A549 (cell line): ENCODE data around the gene LILRB3. TPM values are rescaled to one million over a fixed set of nuclear protein-coding genes. Genes with fewer than 3 reads are reported as not detected.
A peak's percentile ranks its signal among the peaks of the same experiment; 100 is the strongest.

Source experiments
- ATAC-seq, 2 experiments: fragments of 200-7000 bp in 1 of 2; fragments of >200 bp in 1 of 2; cut with Nextera tagmentation in 1 of 2; cut with Tn5 transposase in 1 of 2; 3 replicates each; pipeline versions ENCODE4 v1.8.0 to v1.9.1; 2018 to 2020; ENCODE audit warnings: mild to moderate bottlenecking in 1 of 2, moderate library complexity in 1 of 2
- CTCF ChIA-PET: fragments of 300-600 bp; sonication (Branson Sonifier 250); formaldehyde crosslinking; extraction: SDS; loops from one replicate; lab custom pipeline; 2021; ENCODE audit warnings: antibody characterized with exemption, inconsistent platforms; lab: Yijun Ruan, JAX
- POLR2A ChIA-PET: fragments of 350-600 bp; formaldehyde crosslinking; extraction: SDS; loops from one replicate; lab custom pipeline; 2021; ENCODE audit warnings: antibody characterized with exemption, inconsistent platforms; lab: Yijun Ruan, JAX
- DNase-seq, 2 experiments: peaks; one replicate each; pipeline versions ENCODE4 v3.0.0 to v3.0.0-alpha.2; 2011 to 2016; ENCODE audit warnings: low read depth in 1 of 2, low spot score in 1 of 2
- FAIRE-seq: peaks from 2 replicates; lab custom pipeline; 2011; peaks lifted over from hg19 to GRCh38; lab: Jason Lieb, UNC
- H3K27ac ChIP-seq, 2 experiments: fragments of >200 bp; sonication (Bioruptor Twin); formaldehyde crosslinking; 3 replicates each; pipeline ENCODE4 v1.5.1; 2016 to 2017
- H3K4me1 ChIP-seq: fragments of >200 bp; sonication (Bioruptor Twin); formaldehyde crosslinking; 3 replicates; pipeline ENCODE4 v1.6.1; 2016
- H3K4me2 ChIP-seq: fragments of >200 bp; sonication (Bioruptor Twin); formaldehyde crosslinking; 3 replicates; pipeline ENCODE4 v1.6.1; 2016
- H3K4me3 ChIP-seq: fragments of >200 bp; sonication (Bioruptor Twin); formaldehyde crosslinking; 3 replicates; pipeline ENCODE4 v1.5.1; 2016
- H3K9me3 ChIP-seq: fragments of >200 bp; sonication (Bioruptor Twin); formaldehyde crosslinking; 3 replicates; pipeline ENCODE4 v1.6.1; 2016
- BHLHE40 ChIP-seq: IDR thresholded peaks from 2 replicates; pipeline ENCODE4 v1.6.1; 2012; ENCODE audit warnings: low read depth, low read length, inconsistent platforms
- CEBPB ChIP-seq, 2 experiments: fragments of >200 bp in 1 of 2; sonication (Bioruptor Twin) in 1 of 2; formaldehyde crosslinking in 1 of 2; IDR thresholded peaks; 2 replicates each; pipeline ENCODE4 v1.6.1; 2012 to 2016
- CHD4 ChIP-seq: fragments of 200-600 bp; sonication (generic); IDR thresholded peaks from 2 replicates; pipeline ENCODE4 v1.6.1; 2016; ENCODE audit warnings: antibody characterized with exemption, mild to moderate bottlenecking, borderline replicate concordance
- E2F6 ChIP-seq: IDR thresholded peaks from 2 replicates; pipeline ENCODE4 v1.6.1; 2012; ENCODE audit warnings: low read depth, borderline replicate concordance
- EHF ChIP-seq: fragments of 250-450 bp; sonication (Bioruptor Pico); IDR thresholded peaks from 2 replicates; pipeline ENCODE4 v1.5.0; 2020; ENCODE audit warnings: mild to moderate bottlenecking
- FOSB ChIP-seq: fragments of 250-450 bp; sonication (Bioruptor Pico); IDR thresholded peaks from 2 replicates; pipeline ENCODE4 v1.5.0; 2020; ENCODE audit warnings: mild to moderate bottlenecking, moderate library complexity
- GATA3 ChIP-seq: IDR thresholded peaks from 2 replicates; pipeline ENCODE4 v1.6.1; 2012; ENCODE audit warnings: borderline replicate concordance
- HDAC2 ChIP-seq: fragments of 200-600 bp; sonication (generic); IDR thresholded peaks from 2 replicates; pipeline ENCODE4 v1.6.1; 2016
- HMGXB4 ChIP-seq: fragments of 250-450 bp; sonication (Bioruptor Pico); IDR thresholded peaks from 2 replicates; pipeline ENCODE4 v1.5.0; 2021; ENCODE audit warnings: mild to moderate bottlenecking, moderate library complexity, borderline replicate concordance
- MAFK ChIP-seq: fragments of 450-650 bp; IDR thresholded peaks from 2 replicates; pipeline ENCODE4 v1.6.1; 2014; ENCODE audit not compliant: partially characterized antibody
- MYC ChIP-seq: IDR thresholded peaks from 2 replicates; pipeline ENCODE4 v1.6.1; 2012; ENCODE audit warnings: mild to moderate bottlenecking, inconsistent platforms, low read length, improper control_type of control experiment, borderline replicate concordance
- NR3C1 ChIP-seq: fragments of >200 bp; sonication (Bioruptor Twin); formaldehyde crosslinking; IDR thresholded peaks from 3 replicates; pipeline ENCODE4 v1.6.1; 2017
- PHF8 ChIP-seq: fragments of 200-600 bp; sonication (generic); IDR thresholded peaks from 2 replicates; pipeline ENCODE4 v1.6.1; 2016; ENCODE audit warnings: low read depth, mild to moderate bottlenecking, antibody characterized with exemption, moderate library complexity, borderline replicate concordance
- RARB ChIP-seq: fragments of 250-450 bp; sonication (Bioruptor Pico); IDR thresholded peaks from 2 replicates; pipeline ENCODE4 v1.8.0; 2021; ENCODE audit warnings: mild to moderate bottlenecking, moderate library complexity
- RCOR1 ChIP-seq: fragments of 150-350 bp; IDR thresholded peaks from 2 replicates; pipeline ENCODE4 v1.6.1; 2014; ENCODE audit warnings: antibody characterized with exemption, low read length, low read depth
- TP53 ChIP-seq: fragments of 250-450 bp; sonication (Bioruptor Pico); IDR thresholded peaks from 2 replicates; pipeline ENCODE4 v1.5.0; 2021; ENCODE audit warnings: mild to moderate bottlenecking, moderate library complexity
- ZC3H11A ChIP-seq: fragments of 450-650 bp; IDR thresholded peaks from 2 replicates; pipeline ENCODE4 v1.6.1; 2014; ENCODE audit warnings: antibody characterized with exemption, mild to moderate bottlenecking
- ZFP36 ChIP-seq: fragments of 450-650 bp; IDR thresholded peaks from 2 replicates; pipeline ENCODE4 v1.6.1; 2014; ENCODE audit warnings: borderline replicate concordance; ENCODE audit not compliant: partially characterized antibody
- WGBS: methylation state at CpG from one replicate; pipeline ENCODE4 v1.1.6; 2017; ENCODE audit errors: missing lambda C conversion rate; 5-methylcytosine and 5-hydroxymethylcytosine counted together
- polyA plus RNA-seq, 4 experiments: library from polyadenylated mRNA; depleted of rRNA in 3 of 4; stranded (reverse); fragments of >200 nt; fragmentation: RNase III in 1 of 4; extraction: RNeasy Plus Mini Kit Qiagen cat#74134 plus additional on column Dnase treatment in 1 of 4; gene quantifications; 2 replicates in 3 of 4; 3 replicates in 1 of 4; pipeline ENCODE4 v1.2.3, GENCODE V29; 2011 to 2017

LILRB3 gene
- polyA plus RNA-seq, 2 of the 4 experiments (the other 2 are of a cell fraction) = not detected

DNA sequence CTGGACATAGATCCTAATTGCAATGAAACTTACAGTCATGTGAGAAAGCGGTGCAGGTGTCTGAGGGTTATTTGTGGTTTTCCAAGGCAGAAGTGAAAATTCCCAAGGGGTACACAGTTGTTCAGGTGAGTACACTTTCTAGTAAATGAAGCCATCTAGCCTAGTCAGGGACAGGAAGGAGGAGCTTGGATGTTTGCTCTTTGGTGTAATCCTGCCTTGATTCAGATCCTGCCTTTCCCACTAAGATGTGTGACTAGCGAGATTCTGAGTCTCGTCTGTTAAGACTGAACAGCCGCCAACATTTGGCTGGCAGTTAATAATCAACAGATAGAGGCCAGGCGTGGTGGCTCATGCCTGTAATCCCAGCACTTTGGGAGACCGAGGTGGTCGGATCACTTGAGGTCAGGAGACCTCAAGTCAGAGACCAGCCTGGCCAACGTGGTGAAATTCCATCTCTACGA is 19.6 kb downstream of the LILRB3 start:
- peak overlapping the region; percentile 95 for H3K4me3 ChIP-seq
- ChIA-PET CTCF (interaction anchor here (0.5 to 1.8 kb wide), 5 partner anchors 10 to 341 kb away, joined by 3 to 7 read pairs (median 3); no protein-coding TSS in a partner anchor), POLR2A (interaction anchor here (1.2 to 5.8 kb wide), 2 partner anchors 13 to 66 kb away, joined by 3 to 132 read pairs; partner anchors contain the start of genes CNOT3, MBOAT7 and TSEN34)
- peak overlapping the region; percentile 92 to 97 for H3K27ac ChIP-seq
- H3K4me2 ChIP-seq = peak overlapping the region; percentile 93
- TF ChIP-seq HDAC2 (no peak), FOSB (CRISPR knock-in tag) (peak; percentile 23; the same call in 1 of the 2 replicates), NR3C1 (no peak)
- WGBS = 19% methylated on average over 9 of the region's 9 CpGs
- FAIRE-seq = no peak
- peak in 1 of 2 experiments; percentile 49 for DNase-seq
- no peak for ATAC-seq
- H3K9me3 ChIP-seq = no peaks in the 10 kb centered on the region
- peaks cover 67% of the 10 kb centered on the region for H3K4me1 ChIP-seq

DNA sequence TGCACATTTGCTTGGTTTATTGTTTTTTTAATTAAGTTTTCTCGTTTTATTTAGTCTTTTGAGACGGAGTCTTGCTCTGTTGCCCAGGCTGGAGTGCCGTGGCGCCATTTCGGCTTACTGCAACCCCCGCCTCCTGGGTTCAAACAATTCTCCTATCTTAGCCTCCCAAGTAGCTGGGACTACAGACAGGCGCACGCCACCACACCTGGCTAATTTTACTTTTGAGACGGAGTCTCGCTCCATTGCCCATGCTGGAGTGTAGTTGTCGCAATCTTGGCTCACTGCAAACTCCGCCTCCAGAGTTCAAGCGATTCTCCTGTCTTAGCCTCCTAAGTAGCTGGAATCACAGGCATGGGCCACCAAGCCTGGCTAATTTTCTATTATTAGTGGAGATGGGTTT is 20.8 kb downstream of the LILRB3 start:
- H3K27ac ChIP-seq = peak overlapping the region; percentile 92 to 97
- TF ChIP-seq CHD4 = no peak
- peak in 1 of 2 experiments; percentile 44; a peak in 1 of 4 replicates for TF ChIP-seq CEBPB (IDR thresholded peaks at IDR 0.05)
- 0 out of 2 replicates have a peak, but pooled peaks have one; percentile 7 for TF ChIP-seq FOSB (CRISPR knock-in tag)
- TF ChIP-seq MAFK = no peak
- no peak for TF ChIP-seq HMGXB4 (CRISPR knock-in tag)
- no peak for TF ChIP-seq EHF
- TF ChIP-seq PHF8 = no peak
- TF ChIP-seq, all 56 proteins: peak for 2
- 33% methylated on average over 13 of the region's 13 CpGs for WGBS
- CTCF ChIA-PET = interaction anchor here (1.8 kb wide), 1 partner anchor 33 kb away, joined by 7 read pairs; no protein-coding TSS in a partner anchor
- Histone ChIP-seq H3K4me2 (peak overlapping the region; percentile 93), H3K4me1 (peaks cover 55% of the 10 kb centered on the region), H3K4me3 (peak overlapping the region; percentile 95), H3K9me3 (no peaks in the 10 kb centered on the region)
- FAIRE-seq (no peak), DNase-seq (no peak), ATAC-seq (no peak)
- POLR2A ChIA-PET = interaction anchor here (1.2 to 5.8 kb wide), 2 partner anchors 12 to 65 kb away, joined by 3 to 132 read pairs; partner anchors contain the start of genes CNOT3, MBOAT7 and TSEN34

DNA sequence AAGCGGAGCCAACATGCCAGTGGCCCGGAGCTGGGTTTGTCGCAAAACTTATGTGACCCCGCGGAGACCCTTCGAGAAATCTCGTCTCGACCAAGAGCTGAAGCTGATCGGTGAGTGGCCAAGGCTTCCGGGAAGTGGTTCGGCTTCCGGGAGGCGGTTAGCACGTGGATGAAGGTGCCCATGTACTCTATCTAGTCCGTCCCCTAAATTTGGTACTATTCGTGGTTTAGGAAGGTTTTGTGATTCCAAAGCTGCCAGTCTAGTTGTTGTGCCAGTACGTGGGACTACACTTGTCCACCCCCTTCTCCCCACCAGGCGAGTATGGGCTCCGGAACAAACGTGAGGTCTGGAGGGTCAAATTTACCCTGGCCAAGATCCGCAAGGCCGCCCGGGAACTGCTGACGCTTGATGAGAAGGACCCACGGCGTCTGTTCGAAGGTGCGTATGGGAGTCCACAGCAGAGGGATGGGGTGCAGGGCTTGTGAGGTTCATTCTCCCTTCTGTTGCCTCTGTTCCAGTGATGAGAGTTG is 21.6 kb downstream of the LILRB3 start:
- Histone ChIP-seq H3K9me3 (no peaks in the 10 kb centered on the region), H3K4me2 (peak overlapping the region; percentile 93), H3K4me3 (peak overlapping the region; percentile 95), H3K27ac (peak overlapping the region; percentile 92 to 97), H3K4me1 (peaks cover 48% of the 10 kb centered on the region)
- POLR2A ChIA-PET = interaction anchor here (0.5 to 5.8 kb wide), 8 partner anchors 9 to 98 kb away, joined by 3 to 132 read pairs (median 6); partner anchors contain the start of genes CNOT3, LENG1, MBOAT7 and TSEN34
- no peak for TF ChIP-seq BHLHE40
- TF ChIP-seq ZFP36 = no peak
- TF ChIP-seq RARB (CRISPR knock-in tag) = peak; percentile 81
- TF ChIP-seq E2F6 = peak; percentile 32; the same call in 1 of the 2 replicates
- TF ChIP-seq GATA3 = no peak
- 0 out of 2 replicates have a peak, but pooled peaks have one; percentile 1 for TF ChIP-seq ZC3H11A
- peak; percentile 73; the same call in 1 of the 2 replicates for TF ChIP-seq HMGXB4 (CRISPR knock-in tag)
- no peak; the same call in 1 of the 2 replicates for TF ChIP-seq EHF
- no peak for TF ChIP-seq RCOR1
- TF ChIP-seq TP53 (CRISPR knock-in tag) = 0 out of 2 replicates have a peak, but pooled peaks have one; percentile 61
- 0 out of 2 replicates have a peak, but pooled peaks have one; percentile 30 for TF ChIP-seq MYC
- CTCF ChIA-PET = interaction anchor here (1.4 kb wide), 1 partner anchor 32 kb away, joined by 4 read pairs; no protein-coding TSS in a partner anchor
- FAIRE-seq (peak; percentile 18), DNase-seq (no peak), ATAC-seq (peak; percentile 1; a peak in 3 of 6 replicates)
- 5% methylated on average over 24 of the region's 28 CpGs for WGBS
